HEK293T (cell line): ENCODE data around the gene PBX1.

Experiments
- ARNT ChIP-seq: fragments of 450-650 bp; IDR thresholded peaks from 2 replicates; pipeline ENCODE4 v1.6.1; 2017; ENCODE audit warnings: mild to moderate bottlenecking
- BHLHE40 ChIP-seq: fragments of 450-650 bp; IDR thresholded peaks from 2 replicates; pipeline ENCODE4 v1.6.1; 2016; ENCODE audit warnings: mild to moderate bottlenecking, moderate library complexity, borderline replicate concordance
- CTBP1 ChIP-seq: fragments of 450-650 bp; IDR thresholded peaks from 2 replicates; pipeline ENCODE4 v1.6.1; 2016; ENCODE audit warnings: borderline replicate concordance
- ELF4 ChIP-seq: fragments of 450-650 bp; IDR thresholded peaks from 2 replicates; pipeline ENCODE4 v1.6.1; 2017; ENCODE audit warnings: antibody characterized with exemption
- FOXM1 ChIP-seq: fragments of 450-650 bp; IDR thresholded peaks from 2 replicates; pipeline ENCODE4 v1.6.1; 2017; ENCODE audit warnings: mild to moderate bottlenecking, borderline replicate concordance
- HDGF ChIP-seq: fragments of 450-650 bp; IDR thresholded peaks from 2 replicates; pipeline ENCODE4 v1.6.1; 2017; ENCODE audit warnings: antibody characterized with exemption, borderline replicate concordance
- SUZ12 ChIP-seq: fragments of 450-650 bp; IDR thresholded peaks from 2 replicates; pipeline ENCODE4 v1.6.1; 2016; ENCODE audit warnings: mild to moderate bottlenecking
- TARDBP ChIP-seq: fragments of 450-650 bp; IDR thresholded peaks from 2 replicates; pipeline ENCODE4 v1.6.1; 2016
- ZNF384 ChIP-seq: fragments of 450-650 bp; IDR thresholded peaks from 2 replicates; pipeline ENCODE4 v1.6.1; 2016
- TF ChIP-seq, protein P1 (sequence below): fragments of 450-650 bp; IDR thresholded peaks from 2 replicates; pipeline ENCODE4 v1.6.1; 2016

DNA sequence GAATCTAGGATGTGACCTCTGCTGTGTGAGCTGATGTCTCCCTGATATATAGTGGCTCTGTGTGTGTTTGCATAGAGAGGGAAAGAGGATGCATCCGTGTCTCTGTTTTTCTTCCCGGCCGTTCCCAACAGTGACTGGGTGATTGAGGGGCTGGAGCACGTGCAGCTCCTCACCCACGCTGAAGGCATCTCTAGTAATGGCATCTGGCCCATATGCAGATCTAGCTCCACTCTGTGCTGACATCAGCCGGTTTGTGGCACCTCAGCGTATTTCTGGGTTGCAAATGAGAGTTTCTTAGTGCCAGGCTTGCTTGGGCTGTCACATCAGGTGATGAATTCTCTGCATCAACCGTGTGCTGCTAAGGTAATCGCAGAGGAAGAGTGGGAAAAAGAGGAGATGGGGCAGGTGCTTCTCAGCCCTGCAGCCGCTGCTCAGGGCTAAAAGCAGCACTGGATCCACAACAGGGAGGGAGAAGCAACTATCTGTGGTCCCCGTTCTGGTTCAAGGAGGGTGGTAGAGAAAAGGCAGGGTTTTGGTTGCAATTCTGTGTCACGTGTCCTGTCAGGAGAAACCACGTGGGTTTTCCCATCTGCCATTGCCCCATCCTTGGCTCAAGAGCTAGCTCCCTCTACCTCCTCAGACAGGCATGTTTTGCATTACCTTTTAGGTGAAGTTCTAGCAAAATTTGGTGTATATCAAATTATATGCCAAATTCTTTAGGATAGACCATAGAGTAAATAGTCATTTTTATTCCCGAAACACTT, 282.9 kb downstream of the PBX1 start:
- TF ChIP-seq FOXM1, result no peak
- no peak for TF ChIP-seq SUZ12
- no peak for TF ChIP-seq ELF4
- no peak for TF ChIP-seq TARDBP
- TF ChIP-seq BHLHE40, result no peak
- TF ChIP-seq, protein P1, sequence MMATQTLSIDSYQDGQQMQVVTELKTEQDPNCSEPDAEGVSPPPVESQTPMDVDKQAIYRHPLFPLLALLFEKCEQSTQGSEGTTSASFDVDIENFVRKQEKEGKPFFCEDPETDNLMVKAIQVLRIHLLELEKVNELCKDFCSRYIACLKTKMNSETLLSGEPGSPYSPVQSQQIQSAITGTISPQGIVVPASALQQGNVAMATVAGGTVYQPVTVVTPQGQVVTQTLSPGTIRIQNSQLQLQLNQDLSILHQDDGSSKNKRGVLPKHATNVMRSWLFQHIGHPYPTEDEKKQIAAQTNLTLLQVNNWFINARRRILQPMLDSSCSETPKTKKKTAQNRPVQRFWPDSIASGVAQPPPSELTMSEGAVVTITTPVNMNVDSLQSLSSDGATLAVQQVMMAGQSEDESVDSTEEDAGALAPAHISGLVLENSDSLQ, result no peak
- no peak for TF ChIP-seq ARNT
- TF ChIP-seq CTBP1, result no peak
- no peak for TF ChIP-seq ZNF384
- TF ChIP-seq HDGF, result no peak
